ENCODE results near the gene NFYB. TPM values are rescaled to one million over a fixed set of nuclear protein-coding genes. Genes with fewer than 3 reads are reported as not detected.

NFYB gene
- total RNA-seq, 1 experiment from 2014 or later = 28.1 TPM

GRCh38 chr12:104091136-104091535 is 46.9 kb downstream of the NFYB start:
- Histone ChIP-seq H3K9me3 (ENCODE audit: low read depth, low read length, poor library complexity, severe bottlenecking) (no peaks in the 10 kb centered on the region), H3K4me3 (ENCODE audit: low read depth, low read length, poor library complexity, severe bottlenecking) (no peak overlapping the region), H3K4me1 (ENCODE audit: insufficient read depth, low read length, poor library complexity, severe bottlenecking) (no peaks in the 10 kb centered on the region), H3K27ac (ENCODE audit: low read depth, low read length, poor library complexity, severe bottlenecking) (no peak overlapping the region), H3K36me3 (ENCODE audit: insufficient read depth, low read length, poor library complexity, severe bottlenecking) (peaks cover 7% of the 10 kb centered on the region), H3K27me3 (replicated peaks; ENCODE audit: insufficient read depth, low read depth, low read length, poor library complexity) (no peaks in the 10 kb centered on the region)
- ChIA-PET CTCF (no interaction called here), POLR2A (ENCODE audit: low non-redundant PET) (interaction anchor here (0.5 kb wide), 1 partner anchor 161 kb away, joined by 3 read pairs; the partner anchor contains the start of gene HSP90B1)
- no TSS peak for BruUV-seq (replicated peaks)
- TF ChIP-seq CTCF (conservative IDR thresholded peaks at IDR 0.05; ENCODE audit: low read depth, low read length) (no peak), EZH2 (IDR thresholded peaks at IDR 0.05; ENCODE audit: borderline replicate concordance, low read depth, low read length, poor library complexity, severe bottlenecking) (no peak)
- DNase-seq (ENCODE audit: low spot score) = no peak
- intact Hi-C loops (cut with micrococcal nuclease; ENCODE audit: unreplicated experiment) = no loop called here

DNA sequence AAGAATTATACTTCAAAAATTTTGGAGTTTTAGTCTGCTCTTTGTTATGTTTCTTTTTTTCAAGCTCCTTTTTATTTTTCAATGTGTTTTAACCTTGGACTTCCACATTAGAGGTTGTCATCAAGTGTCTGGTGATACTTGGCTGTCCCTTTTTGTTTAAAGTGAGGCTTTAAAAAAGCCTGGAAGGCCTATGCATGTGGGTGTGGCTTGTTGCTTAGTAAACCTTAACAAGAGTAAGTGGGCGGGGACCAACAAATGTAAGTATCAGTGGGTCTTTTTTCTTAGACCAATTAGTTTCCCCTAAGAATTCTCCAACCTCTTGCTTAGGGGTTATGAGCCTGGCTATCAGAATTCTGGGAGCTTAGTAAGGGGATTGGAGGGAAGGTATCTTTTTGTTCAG is 47.3 kb downstream of the NFYB start:
- DNase-seq (ENCODE audit: low spot score) = peak; percentile 27
- intact Hi-C loops (cut with micrococcal nuclease; ENCODE audit: unreplicated experiment) = no loop called here
- POLR2A ChIA-PET (ENCODE audit: low non-redundant PET) = no interaction called here
- no TSS peak for BruUV-seq (replicated peaks)
- H3K4me3 ChIP-seq (ENCODE audit: low read depth, low read length, poor library complexity, severe bottlenecking) = no peak overlapping the region
- H3K36me3 ChIP-seq (ENCODE audit: insufficient read depth, low read length, poor library complexity, severe bottlenecking) = peaks cover 7% of the 10 kb centered on the region
- H3K27me3 ChIP-seq (replicated peaks; ENCODE audit: insufficient read depth, low read depth, low read length, poor library complexity) = no peaks in the 10 kb centered on the region
- no peak overlapping the region for H3K27ac ChIP-seq (ENCODE audit: low read depth, low read length, poor library complexity, severe bottlenecking)
- no peaks in the 10 kb centered on the region for H3K4me1 ChIP-seq (ENCODE audit: insufficient read depth, low read length, poor library complexity, severe bottlenecking)
- no peak for TF ChIP-seq EZH2 (IDR thresholded peaks at IDR 0.05; ENCODE audit: borderline replicate concordance, low read depth, low read length, poor library complexity, severe bottlenecking)
- TF ChIP-seq CTCF (conservative IDR thresholded peaks at IDR 0.05; ENCODE audit: low read depth, low read length) = no peak
- H3K9me3 ChIP-seq (ENCODE audit: low read depth, low read length, poor library complexity, severe bottlenecking) = no peaks in the 10 kb centered on the region
- CTCF ChIA-PET = no interaction called here

GRCh38 chr12:104083769-104084475 is 54.1 kb downstream of the NFYB start:
- TF ChIP-seq EZH2 (IDR thresholded peaks at IDR 0.05; ENCODE audit: borderline replicate concordance, low read depth, low read length, poor library complexity, severe bottlenecking) (no peak), CTCF (conservative IDR thresholded peaks at IDR 0.05; ENCODE audit: low read depth, low read length) (no peak)
- CTCF ChIA-PET = no interaction called here
- POLR2A ChIA-PET (ENCODE audit: low non-redundant PET) = no interaction called here
- Histone ChIP-seq H3K27me3 (replicated peaks; ENCODE audit: insufficient read depth, low read depth, low read length, poor library complexity) (no peaks in the 10 kb centered on the region), H3K4me3 (ENCODE audit: low read depth, low read length, poor library complexity, severe bottlenecking) (no peak overlapping the region), H3K9me3 (ENCODE audit: low read depth, low read length, poor library complexity, severe bottlenecking) (no peaks in the 10 kb centered on the region), H3K36me3 (ENCODE audit: insufficient read depth, low read length, poor library complexity, severe bottlenecking) (peaks cover 10% of the 10 kb centered on the region), H3K27ac (ENCODE audit: low read depth, low read length, poor library complexity, severe bottlenecking) (no peak overlapping the region), H3K4me1 (ENCODE audit: insufficient read depth, low read length, poor library complexity, severe bottlenecking) (no peaks in the 10 kb centered on the region)
- intact Hi-C loops (cut with micrococcal nuclease; ENCODE audit: unreplicated experiment) = no loop called here
- no TSS peak for BruUV-seq (replicated peaks)
- no peak for DNase-seq (ENCODE audit: low spot score)
